ENCODE data around the gene CFAP77. TPM values are rescaled to one million over a fixed set of nuclear protein-coding genes. Genes with fewer than 3 reads are reported as not detected.

CFAP77 gene
- total RNA-seq, 1 donor from 2014 or later, result not detected

GRCh38 chr9:132536124-132536523 lies 126.1 kb downstream of the CFAP77 start:
- ChIA-PET CTCF (no interaction called here), POLR2A (no interaction called here)
- Mint-ChIP-seq H3K4me3 (no peak overlapping the region), H3K9me3 (peaks cover 4% of the 10 kb centered on the region), H3K36me3 (ENCODE audit: low read depth) (no peaks in the 10 kb centered on the region), H3K27me3 (peaks cover 9% of the 10 kb centered on the region), H3K4me1 (no peaks in the 10 kb centered on the region), H3K27ac (no peak overlapping the region)
- ATAC-seq (ENCODE audit: low read depth) (no peak), DNase-seq (no peak)
- no peak for TF ChIP-seq CTCF (IDR thresholded peaks at IDR 0.05)
- intact Hi-C loops (cut with micrococcal nuclease), result no loop called here

GRCh38 chr9:132537352-132537751 lies 127.3 kb downstream of the CFAP77 start:
- H3K9me3 Mint-ChIP-seq, result peaks cover 4% of the 10 kb centered on the region
- intact Hi-C loops (cut with micrococcal nuclease), result no loop called here
- no peaks in the 10 kb centered on the region for H3K4me1 Mint-ChIP-seq
- ChIA-PET CTCF (no interaction called here), POLR2A (no interaction called here)
- no peak for TF ChIP-seq CTCF (IDR thresholded peaks at IDR 0.05)
- ATAC-seq (ENCODE audit: low read depth), result no peak
- H3K27ac Mint-ChIP-seq, result no peak overlapping the region
- no peaks in the 10 kb centered on the region for H3K36me3 Mint-ChIP-seq (ENCODE audit: low read depth)
- H3K4me3 Mint-ChIP-seq, result no peak overlapping the region
- H3K27me3 Mint-ChIP-seq, result peaks cover 4% of the 10 kb centered on the region
- DNase-seq, result no peak

- H3K9me3 Mint-ChIP-seq, result peaks cover 4% of the 10 kb centered on the region
- H3K4me3 Mint-ChIP-seq, result no peak overlapping the region
- no peaks in the 10 kb centered on the region for H3K36me3 Mint-ChIP-seq (ENCODE audit: low read depth)
- ATAC-seq (ENCODE audit: low read depth) (no peak), DNase-seq (no peak)
- ChIA-PET POLR2A (no interaction called here), CTCF (no interaction called here)
- intact Hi-C loops (cut with micrococcal nuclease), result no loop called here
- no peak overlapping the region for H3K27ac Mint-ChIP-seq
- H3K27me3 Mint-ChIP-seq, result peaks cover 4% of the 10 kb centered on the region
- TF ChIP-seq CTCF (IDR thresholded peaks at IDR 0.05), result no peak
- H3K4me1 Mint-ChIP-seq, result no peaks in the 10 kb centered on the region
Observed at GRCh38 chr9:132538071-132538470, 128.1 kb downstream of the CFAP77 start.

GRCh38 chr9:132539096-132539495 lies 129.1 kb downstream of the CFAP77 start:
- no peak overlapping the region for H3K4me3 Mint-ChIP-seq
- H3K27ac Mint-ChIP-seq, result no peak overlapping the region
- ChIA-PET POLR2A (no interaction called here), CTCF (no interaction called here)
- intact Hi-C loops (cut with micrococcal nuclease), result no loop called here
- no peak for TF ChIP-seq CTCF (IDR thresholded peaks at IDR 0.05)
- no peak for ATAC-seq (ENCODE audit: low read depth)
- peaks cover 7% of the 10 kb centered on the region for H3K27me3 Mint-ChIP-seq
- H3K36me3 Mint-ChIP-seq (ENCODE audit: low read depth), result no peaks in the 10 kb centered on the region
- H3K4me1 Mint-ChIP-seq, result no peaks in the 10 kb centered on the region
- H3K9me3 Mint-ChIP-seq, result peaks cover 4% of the 10 kb centered on the region
- no peak for DNase-seq

GRCh38 chr9:132541051-132541450 lies 131.0 kb downstream of the CFAP77 start:
- DNase-seq (no peak), ATAC-seq (ENCODE audit: low read depth) (no peak)
- Mint-ChIP-seq H3K36me3 (ENCODE audit: low read depth) (no peaks in the 10 kb centered on the region), H3K4me3 (no peak overlapping the region), H3K9me3 (peaks cover 4% of the 10 kb centered on the region), H3K27me3 (peaks cover 9% of the 10 kb centered on the region), H3K27ac (no peak overlapping the region), H3K4me1 (no peaks in the 10 kb centered on the region)
- CTCF ChIA-PET, result no interaction called here
- intact Hi-C loops (cut with micrococcal nuclease), result no loop called here
- POLR2A ChIA-PET, result no interaction called here
- TF ChIP-seq CTCF (IDR thresholded peaks at IDR 0.05), result no peak
